Activated CD4-positive, alpha-beta T cell treated with anti-CD3 and anti-CD28 coated beads, Interleukin-2, amount 10 ng/mL, durations not matched to agents 24 days and 14 days (primary cell): Measurements from ENCODE around the gene SP5. TPM values are rescaled to one million over a fixed set of nuclear protein-coding genes. Genes with fewer than 3 reads are reported as not detected.
"Not testable (repeated sequence)": the region's sequence is repeated elsewhere in the genome, so short reads cannot be mapped to it uniquely, and the experiment has no call there.

Source experiments
- DNase-seq: peaks from one replicate; pipeline ENCODE4 v3.0.0; 2022
- H3K27ac Mint-ChIP-seq: one replicate; pipeline ENCODE4 v1.8.0; 2022; ENCODE audit warnings: mild to moderate bottlenecking, mixed read lengths
- H3K27me3 Mint-ChIP-seq: one replicate; pipeline ENCODE4 v1.8.0; 2022; ENCODE audit warnings: mixed read lengths
- H3K36me3 Mint-ChIP-seq: one replicate; pipeline ENCODE4 v1.8.0; 2022; ENCODE audit warnings: low read depth, mild to moderate bottlenecking, mixed read lengths
- H3K4me1 Mint-ChIP-seq: one replicate; pipeline ENCODE4 v1.8.0; 2021; ENCODE audit warnings: mixed read lengths
- H3K4me3 Mint-ChIP-seq: one replicate; pipeline ENCODE4 v1.8.0; 2022; ENCODE audit warnings: mild to moderate bottlenecking, moderate library complexity, mixed read lengths
- H3K9me3 Mint-ChIP-seq: one replicate; pipeline ENCODE4 v1.8.0; 2021; ENCODE audit warnings: mixed read lengths
- intact Hi-C: fragments of 100-400 bp; cut with micrococcal nuclease; formaldehyde crosslinking; loops from one replicate; pipeline ENCODE4 v1.15.1; 2023
- total RNA-seq: library from RNA; stranded (reverse); gene quantifications from 2 replicates; pipeline ENCODE4 v1.2.3, GENCODE V29; 2022

The SP5 gene
- total RNA-seq, 1 donor from 2014 or later, result 0.09 TPM

GRCh38 chr2:170714381-170715061 is 616 bp upstream of the SP5 start:
- H3K4me1 Mint-ChIP-seq, result peaks cover 20% of the 10 kb centered on the region
- intact Hi-C loops, result loop anchor here (1.0 to 10.0 kb wide), 6 partner anchors 56 to 1378 kb away; partner anchors contain the start of gene ERICH2
- peak; percentile 68 for DNase-seq
- peaks cover 5% of the 10 kb centered on the region for H3K36me3 Mint-ChIP-seq
- H3K9me3 Mint-ChIP-seq, result peaks cover 8% of the 10 kb centered on the region
- H3K4me3 Mint-ChIP-seq, result peak overlapping the region; percentile 86
- peaks cover 73% of the 10 kb centered on the region for H3K27me3 Mint-ChIP-seq
- peak overlapping the region; percentile 25 for H3K27ac Mint-ChIP-seq

GRCh38 chr2:170715932-170716777 is 1.0 kb downstream of the SP5 start:
- H3K27ac Mint-ChIP-seq, result no peak overlapping the region
- peaks cover 5% of the 10 kb centered on the region for H3K36me3 Mint-ChIP-seq
- H3K27me3 Mint-ChIP-seq, result peaks cover 66% of the 10 kb centered on the region
- H3K9me3 Mint-ChIP-seq, result peaks cover 4% of the 10 kb centered on the region
- no peak for DNase-seq
- intact Hi-C loops, result loop anchor here (1.0 to 10.0 kb wide), 5 partner anchors 55 to 481 kb away; partner anchors contain the start of gene ERICH2
- peak overlapping the region; percentile 86 for H3K4me3 Mint-ChIP-seq
- H3K4me1 Mint-ChIP-seq, result peaks cover 20% of the 10 kb centered on the region

- Mint-ChIP-seq H3K4me3 (peak overlapping the region; percentile 15), H3K9me3 (peaks cover 4% of the 10 kb centered on the region), H3K4me1 (peaks cover 20% of the 10 kb centered on the region), H3K27me3 (peaks cover 62% of the 10 kb centered on the region), H3K36me3 (peaks cover 5% of the 10 kb centered on the region), H3K27ac (no peak overlapping the region)
- intact Hi-C loops, result loop anchor here (5.0 to 10.0 kb wide), 3 partner anchors 355 to 482 kb away; no protein-coding TSS in a partner anchor
- peak; percentile 75 for DNase-seq
Measured at GRCh38 chr2:170716851-170717598, 1.9 kb downstream of the SP5 start.

GRCh38 chr2:170717599-170717963 is 2.4 kb downstream of the SP5 start:
- intact Hi-C loops, result loop anchor here (5.0 to 10.0 kb wide), 3 partner anchors 355 to 483 kb away; no protein-coding TSS in a partner anchor
- Mint-ChIP-seq H3K4me3 (no peak overlapping the region), H3K27me3 (peaks cover 61% of the 10 kb centered on the region), H3K36me3 (peaks cover 3% of the 10 kb centered on the region), H3K4me1 (peaks cover 16% of the 10 kb centered on the region), H3K9me3 (no peaks in the 10 kb centered on the region), H3K27ac (no peak overlapping the region)
- DNase-seq, result no peak

GRCh38 chr2:170717991-170718589 is 3.0 kb downstream of the SP5 start:
- intact Hi-C loops, result loop anchor here (5.0 to 10.0 kb wide), 3 partner anchors 356 to 483 kb away; no protein-coding TSS in a partner anchor
- H3K27me3 Mint-ChIP-seq, result peaks cover 56% of the 10 kb centered on the region
- H3K36me3 Mint-ChIP-seq, result peaks cover 3% of the 10 kb centered on the region
- H3K4me1 Mint-ChIP-seq, result peaks cover 16% of the 10 kb centered on the region
- H3K4me3 Mint-ChIP-seq, result peak overlapping the region; percentile 13
- peak overlapping the region; percentile 14 for H3K27ac Mint-ChIP-seq
- no peaks in the 10 kb centered on the region for H3K9me3 Mint-ChIP-seq
- no peak for DNase-seq

- no peaks in the 10 kb centered on the region for H3K9me3 Mint-ChIP-seq
- H3K4me3 Mint-ChIP-seq, result no peak overlapping the region
- H3K36me3 Mint-ChIP-seq, result peaks cover 2% of the 10 kb centered on the region
- H3K27me3 Mint-ChIP-seq, result peaks cover 55% of the 10 kb centered on the region
- DNase-seq, result no peak
- H3K4me1 Mint-ChIP-seq, result peaks cover 14% of the 10 kb centered on the region
- H3K27ac Mint-ChIP-seq, result no peak overlapping the region
- intact Hi-C loops, result loop anchor here (5.0 to 10.0 kb wide), 3 partner anchors 358 to 485 kb away; no protein-coding TSS in a partner anchor
Measured at GRCh38 chr2:170719810-170720209, 4.7 kb downstream of the SP5 start.

- Mint-ChIP-seq H3K27me3 (peaks cover 46% of the 10 kb centered on the region), H3K36me3 (no peaks in the 10 kb centered on the region), H3K27ac (no peak overlapping the region), H3K9me3 (no peaks in the 10 kb centered on the region), H3K4me3 (no peak overlapping the region), H3K4me1 (peaks cover 6% of the 10 kb centered on the region)
- intact Hi-C loops, result no loop called here
- DNase-seq, result no peak
Measured at GRCh38 chr2:170721678-170722077, 6.5 kb downstream of the SP5 start.

GRCh38 chr2:170722301-170722700 is 7.2 kb downstream of the SP5 start:
- Mint-ChIP-seq H3K4me1 (peaks cover 4% of the 10 kb centered on the region), H3K4me3 (no peak overlapping the region), H3K27ac (no peak overlapping the region), H3K27me3 (peaks cover 42% of the 10 kb centered on the region), H3K36me3 (no peaks in the 10 kb centered on the region), H3K9me3 (no peaks in the 10 kb centered on the region)
- intact Hi-C loops, result no loop called here
- no peak for DNase-seq

- Mint-ChIP-seq H3K27me3 (peaks cover 39% of the 10 kb centered on the region), H3K36me3 (no peaks in the 10 kb centered on the region), H3K4me1 (no peaks in the 10 kb centered on the region), H3K27ac (no peak overlapping the region), H3K4me3 (no peak overlapping the region), H3K9me3 (peaks cover under 1% of the 10 kb centered on the region)
- intact Hi-C loops, result no loop called here
- DNase-seq, result no peak
Measured at GRCh38 chr2:170723446-170723958, 8.4 kb downstream of the SP5 start.

- no peak overlapping the region for H3K4me3 Mint-ChIP-seq
- H3K27me3 Mint-ChIP-seq, result peaks cover 22% of the 10 kb centered on the region
- intact Hi-C loops, result no loop called here
- H3K27ac Mint-ChIP-seq, result no peak overlapping the region
- H3K36me3 Mint-ChIP-seq, result no peaks in the 10 kb centered on the region
- H3K9me3 Mint-ChIP-seq, result no peaks in the 10 kb centered on the region
- no peak for DNase-seq
- no peaks in the 10 kb centered on the region for H3K4me1 Mint-ChIP-seq
Measured at GRCh38 chr2:170733798-170734600, 18.9 kb downstream of the SP5 start.

GRCh38 chr2:170734601-170735000 is 19.5 kb downstream of the SP5 start:
- H3K27ac Mint-ChIP-seq, intact Hi-C loops, H3K9me3 Mint-ChIP-seq, H3K36me3 Mint-ChIP-seq, H3K4me3 Mint-ChIP-seq, H3K4me1 Mint-ChIP-seq, DNase-seq: not testable (repeated sequence)
- H3K27me3 Mint-ChIP-seq, result peaks cover 23% of the 10 kb centered on the region

GRCh38 chr2:170736628-170737027 is 21.5 kb downstream of the SP5 start:
- no peak overlapping the region for H3K4me3 Mint-ChIP-seq
- no peaks in the 10 kb centered on the region for H3K4me1 Mint-ChIP-seq
- no peaks in the 10 kb centered on the region for H3K9me3 Mint-ChIP-seq
- no peaks in the 10 kb centered on the region for H3K36me3 Mint-ChIP-seq
- no peak for DNase-seq
- intact Hi-C loops, result no loop called here
- no peak overlapping the region for H3K27ac Mint-ChIP-seq
- peaks cover 22% of the 10 kb centered on the region for H3K27me3 Mint-ChIP-seq
